IMR-90 (cell line): Measurements from ENCODE around the gene ARID5A. TPM values are rescaled to one million over a fixed set of nuclear protein-coding genes. Genes with fewer than 3 reads are reported as not detected.

Source experiments
- ATAC-seq: fragments of 200-7000 bp; cut with Tn5 transposase; 2 replicates; pipeline ENCODE4 v1.9.1; 2020; ENCODE audit warnings: low read depth, mild to moderate bottlenecking, moderate library complexity
- BruUV-seq: library from RNA; stranded (reverse); fragments of 400-500 nt; replicated peaks from 2 replicates; lab custom pipeline; 2021; lab: Mats Ljungman, UMichigan
- CTCF ChIA-PET: fragments of 300-600 bp; formaldehyde crosslinking; extraction: SDS; loops from one replicate; lab custom pipeline; 2021; ENCODE audit warnings: antibody characterized with exemption; lab: Yijun Ruan, JAX
- POLR2A ChIA-PET: fragments of 300-600 bp; sonication (Branson Sonifier 250); formaldehyde crosslinking; loops from one replicate; lab custom pipeline; 2022; ENCODE audit warnings: antibody characterized with exemption; ENCODE audit not compliant: unreplicated experiment; lab: Charles Lee
- DNase-seq: peaks from one replicate; pipeline ENCODE4 v3.0.0; 2013
- H2AFZ ChIP-seq: replicated peaks from 2 replicates; pipeline ENCODE3; 2013; ENCODE audit warnings: low read length, mild to moderate bottlenecking; ENCODE audit not compliant: poor library complexity
- H2AK5ac ChIP-seq: 2 replicates; pipeline ENCODE4 v1.6.1; 2013; ENCODE audit warnings: low read depth, low read length, inconsistent platforms
- H2AK9ac ChIP-seq: replicated peaks from 2 replicates; pipeline ENCODE3; 2013; ENCODE audit warnings: mild to moderate bottlenecking, low read depth, low read length, moderate library complexity; ENCODE audit not compliant: poor library complexity
- H2BK120ac ChIP-seq: 2 replicates; pipeline ENCODE4 v1.6.1; 2013; ENCODE audit warnings: low read depth, low read length, inconsistent platforms
- H2BK15ac ChIP-seq: 3 replicates; pipeline ENCODE4 v1.6.1; 2013; ENCODE audit warnings: low read depth, low read length, inconsistent platforms
- H2BK20ac ChIP-seq: 2 replicates; pipeline ENCODE4 v1.6.1; 2013; ENCODE audit warnings: low read depth, mild to moderate bottlenecking, inconsistent platforms, low read length, moderate library complexity
- H2BK5ac ChIP-seq: 2 replicates; pipeline ENCODE4 v1.6.1; 2013; ENCODE audit warnings: mild to moderate bottlenecking, low read depth, low read length, inconsistent platforms; ENCODE audit not compliant: poor library complexity, severe bottlenecking
- H3K14ac ChIP-seq: replicated peaks from 2 replicates; pipeline ENCODE4 v1.6.1; 2013; ENCODE audit warnings: low read depth, low read length, inconsistent platforms
- H3K18ac ChIP-seq: 2 replicates; pipeline ENCODE4 v1.6.1; 2013; ENCODE audit warnings: low read depth, low read length, control low read depth
- H3K23ac ChIP-seq: 2 replicates; pipeline ENCODE4 v1.6.1; 2013; ENCODE audit warnings: low read depth, low read length, inconsistent platforms
- H3K27ac ChIP-seq: 2 replicates; pipeline ENCODE4 v1.5.1; 2013; ENCODE audit warnings: mild to moderate bottlenecking, control low read depth, low read length; ENCODE audit not compliant: insufficient read depth
- H3K27me3 ChIP-seq: 2 replicates; pipeline ENCODE4 v1.6.1; 2013; ENCODE audit warnings: low read length; ENCODE audit not compliant: control insufficient read depth, insufficient read depth
- H3K36me3 ChIP-seq: 2 replicates; pipeline ENCODE4 v1.6.1; 2013; ENCODE audit warnings: low read length, mixed read lengths; ENCODE audit not compliant: control insufficient read depth, insufficient read depth
- H3K4ac ChIP-seq: 2 replicates; pipeline ENCODE4 v1.6.1; 2013; ENCODE audit warnings: low read depth, low read length, inconsistent platforms
- H3K4me1 ChIP-seq: 2 replicates; pipeline ENCODE4 v1.6.1; 2013; ENCODE audit warnings: low read length, mixed read lengths; ENCODE audit not compliant: control insufficient read depth, insufficient read depth
- H3K4me2 ChIP-seq: 2 replicates; pipeline ENCODE4 v1.6.1; 2013; ENCODE audit warnings: low read depth, mild to moderate bottlenecking, control low read depth, low read length, moderate library complexity
- H3K4me3 ChIP-seq: 2 replicates; pipeline ENCODE4 v1.5.1; 2013; ENCODE audit warnings: low read depth, mild to moderate bottlenecking, control low read depth, low read length, moderate library complexity; ENCODE audit not compliant: insufficient read depth
- H3K56ac ChIP-seq: 2 replicates; pipeline ENCODE4 v1.6.1; 2013; ENCODE audit warnings: low read length, inconsistent platforms; ENCODE audit not compliant: insufficient read depth; ENCODE audit errors: extremely low read depth
- H3K79me1 ChIP-seq, 2 experiments: 2 replicates each; pipeline ENCODE4 v1.6.1; 2013; ENCODE audit warnings: low read length in 2 of 2, inconsistent platforms in 1 of 2, low read depth in 1 of 2
- H3K9ac ChIP-seq: 2 replicates; pipeline ENCODE4 v1.6.1; 2013; ENCODE audit warnings: low read depth, low read length, control low read depth
- H3K9me1 ChIP-seq: 2 replicates; pipeline ENCODE4 v1.6.1; 2013; ENCODE audit warnings: low read length, inconsistent platforms; ENCODE audit not compliant: insufficient read depth
- H3K9me3 ChIP-seq: 2 replicates; pipeline ENCODE4 v1.6.1; 2013; ENCODE audit warnings: low read length; ENCODE audit not compliant: control insufficient read depth, insufficient read depth
- H4K20me1 ChIP-seq: 2 replicates; pipeline ENCODE4 v1.6.1; 2013; ENCODE audit warnings: low read length, inconsistent platforms; ENCODE audit not compliant: insufficient read depth
- H4K5ac ChIP-seq: 2 replicates; pipeline ENCODE4 v1.6.1; 2013; ENCODE audit warnings: mild to moderate bottlenecking, low read depth, low read length, control low read depth
- H4K8ac ChIP-seq, 2 experiments: 2 replicates each; pipeline ENCODE4 v1.6.1; 2013; ENCODE audit warnings: low read depth in 2 of 2, low read length in 2 of 2, control low read depth in 1 of 2, inconsistent platforms in 1 of 2
- H4K91ac ChIP-seq: 2 replicates; pipeline ENCODE4 v1.6.1; 2013; ENCODE audit warnings: low read depth, low read length, inconsistent platforms; ENCODE audit not compliant: insufficient read depth
- BHLHE40 ChIP-seq: fragments of 150-350 bp; IDR thresholded peaks from 2 replicates; pipeline ENCODE4 v1.6.1; 2016; ENCODE audit warnings: mild to moderate bottlenecking, low read depth, low read length
- CHD1 ChIP-seq: IDR thresholded peaks from 2 replicates; pipeline ENCODE4 v1.6.1; 2012; ENCODE audit warnings: low read depth, low read length, improper control_type of control experiment
- CTCF ChIP-seq: conservative IDR thresholded peaks from 2 replicates; pipeline ENCODE4 v1.5.1; 2012; ENCODE audit warnings: mild to moderate bottlenecking, low read depth, low read length, improper control_type of control experiment
- MAZ ChIP-seq: IDR thresholded peaks from 2 replicates; pipeline ENCODE4 v1.6.1; 2012; ENCODE audit warnings: low read depth, mild to moderate bottlenecking, low read length, improper control_type of control experiment, moderate library complexity, borderline replicate concordance
- NFE2L2 ChIP-seq: fragments of 150-350 bp; IDR thresholded peaks from 2 replicates; pipeline ENCODE4 v1.6.1; 2016; ENCODE audit warnings: low read depth, mild to moderate bottlenecking, low read length
- POLR2A ChIP-seq: IDR thresholded peaks from 2 replicates; pipeline ENCODE4 v1.6.1; 2012; ENCODE audit warnings: mild to moderate bottlenecking, low read depth, low read length
- RCOR1 ChIP-seq: IDR thresholded peaks from 2 replicates; pipeline ENCODE4 v1.6.1; 2012; ENCODE audit warnings: mild to moderate bottlenecking, low read length, improper control_type of control experiment; ENCODE audit not compliant: insufficient replicate concordance
- RFX5 ChIP-seq: IDR thresholded peaks from 2 replicates; pipeline ENCODE4 v1.8.0; 2012; ENCODE audit warnings: low read depth, mild to moderate bottlenecking, low read length, moderate library complexity
- SMC3 ChIP-seq: fragments of 150-350 bp; IDR thresholded peaks from 2 replicates; pipeline ENCODE4 v1.6.1; 2016; ENCODE audit warnings: low read depth, mild to moderate bottlenecking, antibody characterized with exemption, low read length, moderate library complexity
- USF2 ChIP-seq: fragments of 150-350 bp; IDR thresholded peaks from 2 replicates; pipeline ENCODE4 v1.6.1; 2017; ENCODE audit warnings: mild to moderate bottlenecking, antibody characterized with exemption, low read length, low read depth
- whole genome bisulfite sequencing, 2 experiments: methylation state at CpG; one replicate each; pipeline versions ENCODE4 v1.1.5 to v1.1.7; 2013; ENCODE audit warnings: missing lambda C conversion rate in 2 of 2; ENCODE audit not compliant: insufficient read length in 1 of 2; ENCODE audit errors: extremely low coverage in 2 of 2; 5-methylcytosine and 5-hydroxymethylcytosine counted together
- dilution Hi-C: fragments of 300-500 bp; cut with HindIII; formaldehyde crosslinking; loops from one replicate; pipeline ENCODE4 v1.14.3; 2018; ENCODE audit warnings: low sequenced_read_pairs; ENCODE audit not compliant: unreplicated experiment
- in situ Hi-C: fragments of 300-500 bp; cut with MboI; formaldehyde crosslinking; loops from 3 replicates; pipeline ENCODE4 v1.14.3; 2019; ENCODE audit warnings: low sequenced_read_pairs, inconsistent platforms, mixed read lengths
- intact Hi-C: fragments of 100-400 bp; cut with micrococcal nuclease; formaldehyde crosslinking; loops from 2 replicates; pipeline ENCODE4 v1.10.0; 2022
- polyA plus RNA-seq, 3 experiments: library from polyadenylated mRNA; depleted of rRNA; stranded (reverse); fragments of >200 nt; gene quantifications; 2 replicates each; pipeline ENCODE4 v1.2.3, GENCODE V29; 2012; ENCODE audit warnings: low replicate concordance in 1 of 3
- total RNA-seq: library from RNA; depleted of rRNA; stranded (reverse); fragments of >200 nt; gene quantifications from 2 replicates; pipeline ENCODE4 v1.2.3, GENCODE V29; 2012

ARID5A gene
- total and polyA plus RNA-seq, 2 of the 4 experiments (the other 2 are of a cell fraction) = 2.3 to 6.7 TPM

GRCh38 chr2:96591054-96591453 lies 54.5 kb downstream of the ARID5A start:
- H2BK5ac ChIP-seq = no peak overlapping the region
- H3K9ac ChIP-seq = no peak overlapping the region
- H2BK120ac ChIP-seq = no peak overlapping the region
- H2AFZ ChIP-seq = no peak overlapping the region
- DNase-seq (peak; percentile 15), ATAC-seq (no peak)
- H4K20me1 ChIP-seq = no peaks in the 10 kb centered on the region
- no peak overlapping the region for H3K4ac ChIP-seq
- no peak overlapping the region for H3K23ac ChIP-seq
- no peak overlapping the region for H2BK20ac ChIP-seq
- no peak overlapping the region for H3K4me3 ChIP-seq
- H3K14ac ChIP-seq = no peak overlapping the region
- no peak overlapping the region for H4K5ac ChIP-seq
- WGBS, 2 experiments = no CpG with 5 or more reads among the region's 2 CpGs
- H3K36me3 ChIP-seq = peaks cover 33% of the 10 kb centered on the region
- ChIA-PET CTCF (no interaction called here), POLR2A (no interaction called here)
- H2BK15ac ChIP-seq = no peak overlapping the region
- peaks cover 12 to 16% of the 10 kb centered on the region in 2 experiments for H3K79me1 ChIP-seq
- no peaks in the 10 kb centered on the region for H3K9me3 ChIP-seq
- no peak for TF ChIP-seq MAZ
- no peak for TF ChIP-seq SMC3
- TF ChIP-seq USF2 = no peak
- TF ChIP-seq POLR2A = no peak
- TF ChIP-seq CHD1 = no peak
- no peak for TF ChIP-seq CTCF
- no peak for TF ChIP-seq RCOR1
- TF ChIP-seq NFE2L2 = no peak
- TF ChIP-seq RFX5 = no peak
- no peak for TF ChIP-seq BHLHE40
- no peak overlapping the region for H3K56ac ChIP-seq
- no peak overlapping the region for H2AK9ac ChIP-seq
- H4K8ac ChIP-seq = no peak overlapping the region
- intact Hi-C loops = no loop called here
- no peaks in the 10 kb centered on the region for H3K27me3 ChIP-seq
- H3K27ac ChIP-seq = no peak overlapping the region
- H2AK5ac ChIP-seq = no peak overlapping the region
- no peak overlapping the region for H4K91ac ChIP-seq
- H3K9me1 ChIP-seq = no peaks in the 10 kb centered on the region
- no peak overlapping the region for H3K4me2 ChIP-seq
- H3K18ac ChIP-seq = no peak overlapping the region
- in situ Hi-C loops = no loop called here
- no TSS peak for BruUV-seq
- H3K4me1 ChIP-seq = no peaks in the 10 kb centered on the region
- dilution Hi-C loops = no loop called here
